ENCODE data around the gene TPRA1.

GRCh38 chr3:127544803-127545201 lies 45.7 kb downstream of the TPRA1 start:
- TF ChIP-seq TAF1 (IDR thresholded peaks at IDR 0.05; ENCODE audit: low read depth, low read length), result no peak
- no peak for TF ChIP-seq POLR2A (IDR thresholded peaks at IDR 0.05; ENCODE audit: low read depth, low read length)

Measured in GM12891 (cell line).